Activated naive CD4-positive, alpha-beta T cell treated with Interleukin-2 at 50 U/mL for 16 hours (primary cell): ENCODE measurements around the gene UBN2.

ENCODE experiments used
- DNase-seq: peaks from one replicate; pipeline ENCODE4 v3.0.0-alpha.2; 2020

UBN2 gene

GRCh38 chr7:139232904-139233303 lies 1.9 kb downstream of the UBN2 start:
- DNase-seq, result no peak

GRCh38 chr7:139241258-139241657 lies 10.2 kb downstream of the UBN2 start:
- no peak for DNase-seq

GRCh38 chr7:139242741-139243281 lies 11.8 kb downstream of the UBN2 start:
- DNase-seq, result no peak

GRCh38 chr7:139245401-139245800 lies 14.4 kb downstream of the UBN2 start:
- no peak for DNase-seq

GRCh38 chr7:139246494-139246893 lies 15.5 kb downstream of the UBN2 start:
- DNase-seq, result no peak

GRCh38 chr7:139246905-139247304 lies 15.9 kb downstream of the UBN2 start:
- no peak for DNase-seq

- DNase-seq, result no peak
These were observed 18.3 kb downstream of the UBN2 start for GRCh38 chr7:139249179-139249810.

- DNase-seq, result no peak
These were observed 21.4 kb downstream of the UBN2 start for GRCh38 chr7:139252451-139252850.

- no peak for DNase-seq
These were observed 23.2 kb downstream of the UBN2 start for GRCh38 chr7:139254281-139254680.

GRCh38 chr7:139254728-139255127 lies 23.7 kb downstream of the UBN2 start:
- DNase-seq, result no peak

GRCh38 chr7:139255290-139255689 lies 24.3 kb downstream of the UBN2 start:
- no peak for DNase-seq

- no peak for DNase-seq
These were observed 28.1 kb downstream of the UBN2 start for GRCh38 chr7:139259142-139259541.

- DNase-seq, result no peak
These were observed 33.2 kb downstream of the UBN2 start for GRCh38 chr7:139264220-139264619.

- DNase-seq, result no peak
These were observed 34.6 kb downstream of the UBN2 start for GRCh38 chr7:139265673-139266072.

GRCh38 chr7:139271718-139272628 lies 40.9 kb downstream of the UBN2 start:
- DNase-seq, result no peak

GRCh38 chr7:139284252-139284896 lies 53.3 kb downstream of the UBN2 start:
- no peak for DNase-seq

GRCh38 chr7:139286144-139286543 lies 55.1 kb downstream of the UBN2 start:
- no peak for DNase-seq

GRCh38 chr7:139292821-139293220 lies 61.8 kb downstream of the UBN2 start:
- no peak for DNase-seq

- no peak for DNase-seq
These were observed 62.5 kb downstream of the UBN2 start for GRCh38 chr7:139293534-139293933.

GRCh38 chr7:139294241-139294640 lies 63.2 kb downstream of the UBN2 start:
- no peak for DNase-seq

GRCh38 chr7:139294951-139295575 lies 64.0 kb downstream of the UBN2 start:
- DNase-seq, result no peak

GRCh38 chr7:139297795-139298194 lies 66.8 kb downstream of the UBN2 start:
- DNase-seq, result no peak

GRCh38 chr7:139299296-139299695 lies 68.3 kb downstream of the UBN2 start:
- DNase-seq, result no peak
